Measurements from ENCODE around the gene MACF1.

GRCh38 chr1:39183503-39184353 lies 20.8 kb upstream of the MACF1 start:
- TF ChIP-seq CTCF (IDR thresholded peaks at IDR 0.05) (peak; percentile 72), EZH2 (IDR thresholded peaks at IDR 0.05; ENCODE audit: borderline replicate concordance, insufficient read depth, low read depth, low read length, poor library complexity, severe bottlenecking) (no peak)
